ENCODE results near the gene ATP6V0D1.

Gene ATP6V0D1

GRCh38 chr16:67445441-67445912 lies 35.5 kb downstream of the ATP6V0D1 start:
- DNase-seq (ENCODE audit: low read depth): no peak

GRCh38 chr16:67445126-67445426 lies 35.9 kb downstream of the ATP6V0D1 start:
- DNase-seq (ENCODE audit: low read depth): no peak

GRCh38 chr16:67444259-67445125 lies 36.5 kb downstream of the ATP6V0D1 start:
- DNase-seq (ENCODE audit: low read depth): peak; percentile 13

GRCh38 chr16:67443265-67443664 lies 37.7 kb downstream of the ATP6V0D1 start:
- DNase-seq (ENCODE audit: low read depth): no peak

- no peak for DNase-seq (ENCODE audit: low read depth)
Measured at GRCh38 chr16:67442581-67443255, 38.2 kb downstream of the ATP6V0D1 start.

- peak; percentile 24 for DNase-seq (ENCODE audit: low read depth)
Measured at GRCh38 chr16:67441907-67442306, 39.0 kb downstream of the ATP6V0D1 start.

- DNase-seq (ENCODE audit: low read depth): no peak
Measured at GRCh38 chr16:67441271-67441753, 39.6 kb downstream of the ATP6V0D1 start.

- DNase-seq (ENCODE audit: low read depth): no peak
Measured at GRCh38 chr16:67438824-67439393, 42.0 kb downstream of the ATP6V0D1 start.

GRCh38 chr16:67438098-67438791 lies 42.7 kb downstream of the ATP6V0D1 start:
- DNase-seq (ENCODE audit: low read depth): no peak

- DNase-seq (ENCODE audit: low read depth): no peak
Measured at GRCh38 chr16:67437513-67437912, 43.4 kb downstream of the ATP6V0D1 start.

- DNase-seq (ENCODE audit: low read depth): no peak
Measured at GRCh38 chr16:67436640-67437193, 44.2 kb downstream of the ATP6V0D1 start.

GRCh38 chr16:67435758-67436164 lies 45.2 kb downstream of the ATP6V0D1 start:
- DNase-seq (ENCODE audit: low read depth): no peak

GRCh38 chr16:67433131-67433719 lies 47.7 kb downstream of the ATP6V0D1 start:
- DNase-seq (ENCODE audit: low read depth): no peak

GRCh38 chr16:67432506-67432890 lies 48.5 kb downstream of the ATP6V0D1 start:
- no peak for DNase-seq (ENCODE audit: low read depth)

- DNase-seq (ENCODE audit: low read depth): no peak
Measured at GRCh38 chr16:67431775-67432505, 49.0 kb downstream of the ATP6V0D1 start.

GRCh38 chr16:67430977-67431774 lies 49.8 kb downstream of the ATP6V0D1 start, which contains the start of gene HSD11B2:
HSD11B2 (plus strand) TSS chr16:67431121; CDS start chr16:67431249, 128 bp downstream.
- peak; percentile 35 for DNase-seq (ENCODE audit: low read depth)

GRCh38 chr16:67430504-67430976 lies 50.4 kb downstream of the ATP6V0D1 start:
- DNase-seq (ENCODE audit: low read depth): peak; percentile 15

- DNase-seq (ENCODE audit: low read depth): no peak
Measured at GRCh38 chr16:67429799-67430503, 51.0 kb downstream of the ATP6V0D1 start.
